Right renal pelvis (tissue), 4 donors: ENCODE measurements around the gene POLR2E. TPM values are rescaled to one million over a fixed set of nuclear protein-coding genes. Genes with fewer than 3 reads are reported as not detected.

Experiments used
- DNase-seq, 4 donors: peaks; one replicate each; pipeline ENCODE4 v3.0.0-alpha.2; 2013; ENCODE audit warnings: low read depth in 4 of 4, low spot score in 3 of 4, missing footprints in 1 of 4
- polyA plus RNA-seq, 4 donors: library from polyadenylated mRNA; unstranded; fragments of 120-200 nt; gene quantifications; one replicate each; pipeline ENCODE4 v1.2.1, GENCODE V29; 2013; ENCODE audit not compliant: insufficient read length in 4 of 4

Gene POLR2E
- polyA plus RNA-seq, 4 donors: 134 to 181 (median 142) TPM

DNA sequence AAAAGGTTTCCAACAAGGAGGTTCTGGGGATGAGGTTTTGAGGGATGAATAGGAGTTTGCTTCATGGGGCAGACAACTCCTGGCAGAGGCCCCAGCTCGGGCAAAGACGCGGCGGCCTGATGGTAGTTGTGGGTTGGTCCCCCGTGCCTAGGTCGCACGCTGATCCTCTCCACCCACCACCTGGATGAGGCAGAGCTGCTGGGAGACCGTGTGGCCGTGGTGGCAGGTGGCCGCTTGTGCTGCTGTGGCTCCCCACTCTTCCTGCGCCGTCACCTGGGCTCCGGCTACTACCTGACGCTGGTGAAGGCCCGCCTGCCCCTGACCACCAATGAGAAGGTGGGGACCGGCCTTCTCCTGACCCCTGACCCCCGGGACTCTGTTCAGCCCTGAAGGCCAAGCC lies 43.4 kb downstream of the POLR2E start:
- no peak for DNase-seq

DNA sequence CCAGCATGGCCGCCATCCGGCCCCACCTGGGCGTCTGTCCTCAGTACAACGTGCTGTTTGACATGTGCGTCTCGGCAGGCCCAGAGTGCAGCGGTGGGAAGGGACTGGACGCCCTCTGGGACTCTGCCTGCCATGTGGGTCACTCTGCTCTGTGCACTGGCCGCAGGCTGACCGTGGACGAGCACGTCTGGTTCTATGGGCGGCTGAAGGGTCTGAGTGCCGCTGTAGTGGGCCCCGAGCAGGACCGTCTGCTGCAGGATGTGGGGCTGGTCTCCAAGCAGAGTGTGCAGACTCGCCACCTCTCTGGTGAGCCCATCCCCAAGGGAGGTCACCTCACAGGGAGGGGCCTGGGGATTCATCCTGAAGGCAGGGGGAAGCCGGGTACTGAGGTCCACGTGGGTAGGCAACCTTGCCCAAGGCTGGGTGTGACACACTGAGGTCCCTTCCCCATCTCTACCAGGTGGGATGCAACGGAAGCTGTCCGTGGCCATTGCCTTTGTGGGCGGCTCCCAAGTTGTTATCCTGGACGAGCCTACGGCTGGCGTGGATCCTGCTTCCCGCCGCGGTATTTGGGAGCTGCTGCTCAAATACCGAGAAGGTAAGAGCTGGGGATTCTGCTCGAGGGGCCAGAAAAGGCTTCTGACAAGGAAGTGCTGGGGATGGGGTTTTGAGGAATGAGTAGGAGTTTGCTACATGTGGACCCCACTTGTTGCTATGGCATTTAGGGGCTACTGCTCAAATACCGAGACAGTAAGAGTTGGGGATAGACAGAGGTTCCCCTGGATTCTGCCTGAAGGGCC lies 44.0 kb downstream of the POLR2E start:
- DNase-seq: no peak

DNA sequence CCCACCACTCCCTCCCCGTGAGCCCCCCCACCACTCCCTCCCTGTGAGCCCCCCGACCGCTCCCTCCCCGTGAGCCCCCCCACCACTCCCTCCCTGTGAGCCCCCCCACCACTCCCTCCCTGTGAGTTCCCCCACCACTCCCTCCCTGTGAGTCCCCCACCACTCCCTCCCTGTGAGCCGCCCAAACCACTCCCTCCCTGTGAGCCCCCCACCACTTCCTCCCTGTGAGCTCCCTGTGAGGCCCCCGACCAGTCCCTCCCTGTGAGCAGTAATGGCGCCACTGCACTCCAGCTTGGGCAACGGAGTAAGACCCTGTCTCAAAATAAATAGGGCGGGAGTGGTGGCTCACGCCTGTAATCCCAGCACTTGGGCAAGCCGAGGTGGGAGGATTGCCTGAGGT lies 45.4 kb downstream of the POLR2E start:
- no peak for DNase-seq

DNA sequence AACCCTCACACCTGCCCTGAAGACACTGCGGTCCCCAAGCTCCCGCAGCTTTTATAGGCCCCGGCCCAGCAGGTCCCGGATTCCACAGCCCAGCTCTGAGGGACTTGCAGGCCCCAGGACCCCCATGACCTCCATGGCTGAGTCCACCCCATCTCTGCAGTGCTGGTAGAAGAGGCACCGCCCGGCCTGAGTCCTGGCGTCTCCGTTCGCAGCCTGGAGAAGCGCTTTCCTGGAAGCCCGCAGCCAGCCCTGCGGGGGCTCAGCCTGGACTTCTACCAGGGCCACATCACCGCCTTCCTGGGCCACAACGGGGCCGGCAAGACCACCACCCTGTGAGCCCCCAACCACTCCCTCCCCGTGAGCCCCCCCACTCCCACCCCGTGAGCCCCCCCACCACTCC lies 46.1 kb downstream of the POLR2E start:
- no peak for DNase-seq

DNA sequence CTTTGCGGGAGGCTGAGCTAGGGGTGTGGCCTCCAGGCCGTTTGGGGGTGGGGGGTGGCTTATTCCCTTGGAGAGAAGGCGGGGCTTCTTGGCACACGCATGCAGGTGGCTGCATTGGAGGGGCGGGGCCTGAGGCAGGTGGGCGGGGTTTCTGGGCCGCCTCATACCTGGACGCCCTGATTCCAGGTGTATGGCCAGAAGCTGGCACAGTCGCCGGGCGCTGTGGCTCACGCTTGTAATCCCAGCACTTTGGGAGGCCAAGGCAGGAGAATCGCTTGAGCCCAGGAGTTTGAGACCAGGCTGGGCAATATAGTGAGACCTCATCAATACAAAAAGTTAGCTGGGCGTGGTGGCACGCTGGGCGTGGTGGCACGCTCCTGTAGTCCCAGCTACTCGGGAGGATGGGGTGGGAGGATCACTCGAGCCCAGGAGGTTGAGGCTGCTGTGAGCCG lies 47.5 kb downstream of the POLR2E start:
- DNase-seq: no peak

DNA sequence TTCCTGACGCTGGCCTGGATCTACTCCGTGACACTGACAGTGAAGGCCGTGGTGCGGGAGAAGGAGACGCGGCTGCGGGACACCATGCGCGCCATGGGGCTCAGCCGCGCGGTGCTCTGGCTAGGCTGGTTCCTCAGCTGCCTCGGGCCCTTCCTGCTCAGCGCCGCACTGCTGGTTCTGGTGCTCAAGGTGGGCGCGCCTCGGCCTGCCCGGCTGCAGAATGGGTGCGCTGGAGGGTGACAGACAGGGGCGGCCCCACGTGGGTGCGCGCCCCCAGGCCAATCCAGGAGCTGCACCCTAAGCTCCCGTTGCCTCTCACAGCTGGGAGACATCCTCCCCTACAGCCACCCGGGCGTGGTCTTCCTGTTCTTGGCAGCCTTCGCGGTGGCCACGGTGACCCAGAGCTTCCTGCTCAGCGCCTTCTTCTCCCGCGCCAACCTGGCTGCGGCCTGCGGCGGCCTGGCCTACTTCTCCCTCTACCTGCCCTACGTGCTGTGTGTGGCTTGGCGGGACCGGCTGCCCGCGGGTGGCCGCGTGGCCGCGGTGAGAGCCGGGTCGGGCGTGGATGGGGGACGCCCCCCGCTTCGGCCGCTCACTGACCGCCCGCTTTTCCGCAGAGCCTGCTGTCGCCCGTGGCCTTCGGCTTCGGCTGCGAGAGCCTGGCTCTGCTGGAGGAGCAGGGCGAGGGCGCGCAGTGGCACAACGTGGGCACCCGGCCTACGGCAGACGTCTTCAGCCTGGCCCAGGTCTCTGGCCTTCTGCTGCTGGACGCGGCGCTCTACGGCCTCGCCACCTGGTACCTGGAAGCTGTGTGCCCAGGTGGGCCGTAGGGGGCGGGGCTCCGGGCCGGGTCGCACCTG lies 48.1 kb downstream of the POLR2E start:
- no peak for DNase-seq

DNA sequence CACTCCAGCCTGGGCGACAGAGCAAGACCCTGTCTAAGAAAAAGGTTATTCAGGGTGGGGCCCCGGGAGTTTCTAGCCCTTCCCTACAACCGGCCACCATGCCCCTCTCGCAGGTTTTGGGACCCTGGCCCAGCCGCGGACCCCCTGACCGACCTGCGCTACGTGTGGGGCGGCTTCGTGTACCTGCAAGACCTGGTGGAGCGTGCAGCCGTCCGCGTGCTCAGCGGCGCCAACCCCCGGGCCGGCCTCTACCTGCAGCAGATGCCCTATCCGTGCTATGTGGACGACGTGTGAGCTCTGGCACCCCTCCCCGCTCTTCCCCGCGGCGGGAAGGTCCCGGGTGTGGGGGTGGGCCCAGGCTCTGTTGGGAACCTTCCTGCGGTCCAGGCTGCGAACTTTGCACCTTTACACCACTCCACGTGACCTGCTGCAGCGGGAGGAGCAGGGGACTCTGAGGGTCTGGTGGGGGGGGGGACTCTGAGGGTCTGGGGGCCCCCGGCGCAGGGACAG lies 49.0 kb downstream of the POLR2E start:
- DNase-seq: no peak

DNA sequence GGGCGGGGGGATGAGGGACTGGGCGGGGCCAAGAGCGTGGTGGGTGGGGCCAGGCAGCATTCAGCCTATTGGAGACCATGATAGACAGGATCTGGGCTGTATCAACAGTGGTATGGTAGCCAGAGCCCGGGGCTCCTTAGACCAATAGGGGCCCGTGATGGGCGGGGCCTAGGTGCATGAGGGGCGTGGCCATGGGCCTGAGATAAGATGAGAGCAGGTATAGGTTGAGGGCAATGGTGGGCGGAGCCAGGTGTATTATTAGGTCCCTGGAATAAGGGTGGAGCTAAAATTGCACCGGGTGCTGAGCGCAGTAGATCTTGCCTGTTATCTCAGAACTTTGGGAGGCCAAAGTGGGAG lies 50.0 kb downstream of the POLR2E start:
- DNase-seq: no peak

DNA sequence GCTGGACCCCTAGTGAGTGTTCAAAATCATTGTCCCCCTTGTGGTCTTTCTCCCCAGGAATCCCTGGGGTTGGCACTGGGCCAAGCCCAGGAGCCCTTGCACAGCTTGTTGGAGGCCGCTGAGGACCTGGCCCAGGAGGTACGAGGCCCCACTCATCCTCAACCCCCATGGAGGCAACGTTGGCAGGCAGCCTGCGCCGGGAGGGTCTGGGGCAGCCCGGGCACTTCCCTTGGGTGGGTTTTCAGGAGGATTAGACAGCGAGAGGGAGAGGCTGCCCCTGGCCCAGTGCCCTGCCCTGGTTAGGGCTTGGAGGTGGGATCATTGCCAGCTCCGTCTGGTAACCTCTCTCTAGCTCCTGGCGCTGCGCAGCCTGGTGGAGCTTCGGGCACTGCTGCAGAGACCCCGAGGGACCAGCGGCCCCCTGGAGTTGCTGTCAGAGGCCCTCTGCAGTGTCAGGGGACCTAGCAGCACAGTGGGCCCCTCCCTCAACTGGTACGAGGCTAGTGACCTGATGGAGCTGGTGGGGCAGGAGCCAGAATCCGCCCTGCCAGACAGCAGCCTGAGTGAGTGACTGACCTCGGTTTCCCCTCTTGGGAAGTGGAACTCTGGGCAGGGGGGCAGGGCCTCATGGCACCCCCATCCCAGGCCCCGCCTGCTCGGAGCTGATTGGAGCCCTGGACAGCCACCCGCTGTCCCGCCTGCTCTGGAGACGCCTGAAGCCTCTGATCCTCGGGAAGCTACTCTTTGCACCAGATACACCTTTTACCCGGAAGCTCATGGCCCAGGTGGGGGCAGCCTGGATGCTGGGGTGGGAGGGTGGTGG lies 52.3 kb downstream of the POLR2E start:
- DNase-seq: no peak

DNA sequence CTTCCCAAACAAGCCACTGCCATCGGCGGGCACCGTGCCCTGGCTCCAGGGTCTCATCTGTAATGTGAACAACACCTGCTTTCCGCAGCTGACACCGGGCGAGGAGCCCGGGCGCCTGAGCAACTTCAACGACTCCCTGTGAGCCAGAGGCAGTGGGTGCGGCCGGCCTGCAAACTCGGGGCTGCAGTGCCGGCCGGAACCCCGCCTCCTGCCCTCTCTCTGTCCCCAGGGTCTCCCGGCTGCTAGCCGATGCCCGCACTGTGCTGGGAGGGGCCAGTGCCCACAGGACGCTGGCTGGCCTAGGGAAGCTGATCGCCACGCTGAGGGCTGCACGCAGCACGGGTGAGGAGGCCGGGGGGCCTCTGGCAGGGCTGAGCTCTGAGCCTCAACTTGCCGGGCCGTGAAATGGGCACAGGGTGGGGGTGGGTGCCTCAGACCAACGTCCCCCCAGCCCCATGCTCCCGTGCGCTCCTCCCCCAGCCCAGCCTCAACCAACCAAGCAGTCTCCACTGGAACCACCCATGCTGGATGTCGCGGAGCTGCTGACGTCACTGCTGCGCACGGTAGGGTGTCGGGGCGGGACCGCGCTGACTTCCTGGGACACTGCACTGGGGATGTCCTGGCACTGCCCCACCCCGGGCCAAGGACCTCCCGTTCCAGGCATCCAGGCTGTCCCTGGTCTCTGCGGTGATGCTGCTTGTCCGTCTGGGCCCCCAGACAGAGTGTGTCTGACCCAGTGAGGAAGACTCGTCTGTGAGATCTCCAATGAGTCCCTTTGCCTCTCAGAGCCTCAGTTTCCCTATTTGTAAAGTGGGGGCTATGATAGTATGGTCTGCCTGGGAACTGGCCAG lies 53.1 kb downstream of the POLR2E start:
- DNase-seq: no peak

DNA sequence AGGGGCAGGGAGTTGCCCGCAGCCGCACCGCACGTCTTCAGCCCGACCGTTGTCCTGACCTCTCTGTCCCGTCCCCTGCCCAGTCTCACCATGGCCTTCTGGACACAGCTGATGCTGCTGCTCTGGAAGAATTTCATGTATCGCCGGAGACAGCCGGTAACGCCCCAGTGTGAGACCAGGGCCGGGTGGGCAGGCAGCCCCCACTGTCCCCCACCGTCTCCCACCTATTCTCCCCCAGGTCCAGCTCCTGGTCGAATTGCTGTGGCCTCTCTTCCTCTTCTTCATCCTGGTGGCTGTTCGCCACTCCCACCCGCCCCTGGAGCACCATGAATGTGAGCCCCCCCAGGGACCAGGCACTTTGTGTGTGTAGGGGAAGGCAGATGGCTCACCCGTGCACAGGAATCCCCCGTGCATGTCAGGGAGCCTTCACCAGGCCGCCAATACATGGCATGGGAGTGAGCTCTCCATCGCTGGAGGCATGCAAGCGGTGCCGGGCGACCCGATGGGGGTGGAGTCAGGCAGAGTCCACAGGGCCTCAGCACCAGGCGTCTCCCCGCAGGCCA lies 53.8 kb downstream of the POLR2E start:
- DNase-seq: no peak

DNA sequence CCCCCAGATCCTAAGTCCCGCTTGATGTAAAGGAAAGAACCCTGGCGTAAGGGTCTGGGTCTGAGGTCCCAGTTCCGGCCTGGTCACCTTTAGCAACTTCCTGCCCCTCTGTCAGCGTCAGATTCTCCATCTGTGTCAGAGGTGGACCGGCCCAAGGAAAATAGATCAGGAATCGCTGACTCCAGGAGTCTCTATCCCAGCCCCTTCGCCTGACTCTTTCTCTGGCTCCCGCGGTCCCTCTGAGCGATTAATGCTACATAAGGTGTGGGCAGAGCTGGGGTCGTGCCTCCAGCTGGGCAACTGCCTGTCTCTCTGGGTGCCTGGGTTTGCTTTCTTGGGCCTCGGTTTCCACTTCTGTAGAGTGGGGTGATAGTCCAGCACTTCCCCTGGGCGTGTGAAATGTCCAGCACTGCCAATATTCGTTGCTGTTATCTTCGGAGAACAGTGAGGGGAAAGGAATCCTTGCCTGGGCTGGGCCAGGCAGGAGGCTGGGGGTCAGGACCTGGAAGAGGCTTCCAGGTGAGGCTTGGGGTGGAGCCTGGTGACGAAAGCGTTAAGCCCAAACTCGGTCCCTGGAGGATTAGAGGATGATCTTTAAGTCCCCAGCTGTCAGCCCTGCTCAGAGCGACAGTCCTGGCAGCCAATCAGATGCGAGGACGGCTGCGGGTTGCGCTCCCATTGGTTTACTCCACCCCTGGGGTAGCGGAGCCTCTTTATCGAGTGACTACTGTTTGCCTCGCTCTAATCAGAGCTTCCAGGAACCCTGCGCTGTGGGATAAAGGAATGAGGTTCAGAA lies 54.5 kb downstream of the POLR2E start:
- DNase-seq: peak in 3 of 4 donors; percentile 69 to 72 (median 71)

DNA sequence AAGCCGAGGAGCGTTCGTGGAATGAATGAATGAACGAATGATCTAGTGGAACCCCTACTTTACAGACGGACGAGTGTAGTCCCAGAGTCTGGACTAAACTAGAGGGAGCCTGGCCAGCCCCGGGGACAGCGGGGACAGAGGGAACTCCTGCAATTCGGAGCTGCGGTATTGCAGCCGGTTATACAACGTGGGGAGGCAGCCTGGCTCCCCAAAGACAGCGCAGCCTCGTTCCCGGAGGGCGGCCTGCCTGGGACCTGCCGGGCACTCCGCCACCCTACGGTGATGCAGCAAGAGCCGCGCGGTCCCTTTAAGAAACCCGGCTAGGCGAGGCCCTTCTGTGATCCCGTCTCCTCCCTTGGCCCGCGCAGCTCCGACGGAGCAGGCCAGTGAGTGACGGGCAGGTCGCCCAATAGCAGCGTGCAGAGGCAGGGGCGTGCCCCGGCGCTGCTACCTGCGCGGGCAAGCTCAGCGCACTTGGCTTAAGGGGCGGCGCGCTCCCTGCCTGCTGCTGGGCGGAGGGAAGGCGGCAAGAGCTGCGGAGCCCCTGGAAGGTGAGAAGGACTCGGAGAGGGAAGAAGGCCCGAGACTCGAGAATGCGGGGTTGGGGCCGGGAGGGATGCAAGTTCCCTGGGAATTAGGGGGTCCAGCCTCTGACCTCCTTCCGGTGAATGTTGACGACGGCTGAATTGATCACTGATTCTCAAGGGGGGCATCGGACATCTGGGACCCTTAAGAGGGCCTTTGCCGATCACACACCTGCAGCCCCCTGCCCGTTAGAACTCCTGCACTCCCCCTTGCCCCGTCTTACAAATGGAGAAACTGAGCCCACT lies 55.3 kb downstream of the POLR2E start, which contains the start of gene ABCA7:
Gene ABCA7, plus strand, starts transcription at position 462 of the 830 bp plus-strand sequence. CDS start 1,255 bp downstream, outside the sequence.
- peak; percentile 92 to 98 (median 95) for DNase-seq

DNA sequence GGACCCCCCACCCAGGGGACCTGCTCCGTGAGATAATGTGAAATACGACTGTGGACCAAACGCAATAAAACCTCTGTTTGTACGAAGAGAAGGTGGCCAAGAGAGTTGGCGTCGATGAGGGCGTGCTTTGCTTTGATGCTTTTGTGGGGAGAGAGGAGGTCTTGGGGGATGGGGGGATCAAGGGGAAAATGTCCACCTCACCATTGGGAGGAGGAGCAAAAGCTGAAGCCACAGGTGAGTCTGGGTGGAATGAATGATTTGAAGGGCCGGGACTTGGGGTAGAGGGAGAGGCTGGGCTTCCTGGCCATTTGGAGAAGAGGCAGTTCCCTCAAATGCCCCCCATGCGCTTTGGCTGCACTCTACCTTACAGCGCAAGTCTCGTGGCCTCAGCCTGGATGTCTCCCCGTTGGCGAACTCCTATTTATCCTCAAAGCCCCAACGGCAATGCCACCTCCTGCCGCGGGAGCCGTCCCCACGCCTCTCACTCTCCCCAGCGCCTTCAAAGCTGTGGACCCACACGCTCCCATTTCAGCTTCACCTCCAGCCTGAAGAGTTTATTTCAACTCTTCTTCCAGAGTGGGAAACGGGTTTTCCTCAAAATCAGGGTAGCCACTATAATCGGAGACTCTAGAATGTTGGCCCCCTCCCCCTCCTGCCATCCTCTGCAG lies 56.1 kb downstream of the POLR2E start:
- DNase-seq: no peak

DNA sequence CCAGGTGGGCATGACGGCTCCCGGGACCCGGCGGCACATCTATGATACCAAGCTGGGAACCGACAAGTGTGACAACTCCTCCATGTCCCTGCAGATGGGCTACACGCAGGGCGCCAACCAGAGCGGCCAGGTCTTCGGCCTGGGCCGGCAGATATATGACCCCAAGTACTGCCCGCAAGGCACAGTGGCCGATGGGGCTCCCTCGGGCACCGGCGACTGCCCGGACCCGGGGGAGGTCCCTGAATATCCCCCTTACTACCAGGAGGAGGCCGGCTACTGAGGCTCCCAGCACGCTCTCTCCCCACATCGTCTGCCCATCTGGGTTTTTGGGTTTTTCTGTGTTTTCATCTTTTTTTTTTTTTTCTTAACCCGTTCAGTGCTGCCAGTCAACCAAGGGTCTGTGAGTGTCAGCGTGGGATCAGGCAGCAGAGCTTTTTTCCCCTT lies 57.5 kb downstream of the POLR2E start:
- DNase-seq: no peak
